ENCODE results near the gene SPOCK1.

The SPOCK1 gene

GRCh38 chr5:137069358-137069757 is 429.8 kb downstream of the SPOCK1 start:
- DNase-seq (ENCODE audit: low spot score), result no peak

GRCh38 chr5:137061382-137061781 is 437.7 kb downstream of the SPOCK1 start:
- DNase-seq (ENCODE audit: low spot score), result no peak

DNA sequence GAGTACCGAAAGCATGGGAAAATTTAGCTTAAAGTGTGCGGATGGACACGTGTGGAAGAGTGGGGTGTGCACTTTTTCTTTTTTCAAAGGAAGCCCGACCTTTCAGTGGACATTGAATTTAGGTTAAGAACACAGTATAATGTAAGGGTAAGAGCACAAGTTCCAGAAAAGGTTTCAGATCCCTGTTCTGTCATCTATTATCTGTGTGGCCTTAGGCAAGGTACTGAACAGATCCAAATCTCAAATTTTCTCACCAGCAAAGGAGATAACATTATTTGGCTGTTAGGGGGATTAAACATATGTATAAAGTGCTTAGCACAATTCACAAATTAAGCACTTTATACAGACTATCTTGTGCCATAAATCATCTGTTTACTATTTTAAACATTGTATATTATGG is 441.0 kb downstream of the SPOCK1 start:
- no peak for DNase-seq (ENCODE audit: low spot score)

DNA sequence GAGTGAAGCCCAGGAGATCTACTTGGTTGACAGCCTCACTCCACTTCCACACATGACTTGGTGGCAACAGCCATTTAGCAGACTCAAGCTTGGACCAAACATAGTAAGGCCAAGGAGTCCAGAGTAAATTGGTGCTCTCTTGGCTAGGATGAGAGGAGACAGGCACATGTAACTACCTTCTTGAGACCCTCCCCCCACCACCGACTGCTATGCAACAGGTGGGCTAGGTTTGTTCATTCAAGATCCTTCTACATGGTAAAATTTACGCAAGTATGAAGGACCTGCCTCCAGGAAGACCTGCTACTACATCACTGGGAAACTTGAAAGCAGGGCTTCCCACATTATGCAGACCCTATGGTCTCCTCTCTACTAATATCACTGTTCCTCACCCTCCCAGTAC is 442.4 kb downstream of the SPOCK1 start:
- no peak for DNase-seq (ENCODE audit: low spot score)

DNA sequence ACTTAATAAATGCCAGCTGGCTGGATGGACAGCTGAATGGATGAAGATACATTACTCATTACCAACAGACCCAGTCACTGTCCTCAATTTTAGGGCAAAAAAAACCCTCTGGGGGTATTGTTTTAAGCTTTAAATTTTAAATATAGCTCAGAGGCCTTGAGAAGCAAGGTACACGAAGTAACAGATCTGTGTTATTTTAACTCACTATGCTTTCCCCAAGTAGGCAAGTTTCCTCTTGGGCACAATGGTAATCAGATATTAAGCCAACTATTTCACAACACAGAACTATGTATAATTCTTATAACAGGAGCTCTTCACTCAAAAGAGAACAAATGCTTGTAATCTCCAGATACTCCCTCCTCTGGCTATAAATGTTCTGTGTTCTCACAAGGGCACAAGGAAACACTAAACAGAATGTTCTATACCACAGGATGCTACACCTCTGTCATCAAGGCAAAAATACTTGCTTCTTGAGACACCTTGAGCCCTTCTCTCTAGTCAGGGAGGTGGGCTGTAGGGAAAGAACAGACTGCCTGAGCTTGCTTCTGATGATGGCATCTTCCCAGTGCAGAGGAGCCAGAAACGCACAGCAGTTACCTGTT is 443.8 kb downstream of the SPOCK1 start:
- no peak for DNase-seq (ENCODE audit: low spot score)

GRCh38 chr5:137054792-137055191 is 444.3 kb downstream of the SPOCK1 start:
- DNase-seq (ENCODE audit: low spot score), result no peak

- no peak for DNase-seq (ENCODE audit: low spot score)
These were observed 444.8 kb downstream of the SPOCK1 start for GRCh38 chr5:137054335-137054734.

GRCh38 chr5:137051161-137051560 is 448.0 kb downstream of the SPOCK1 start:
- no peak for DNase-seq (ENCODE audit: low spot score)

DNA sequence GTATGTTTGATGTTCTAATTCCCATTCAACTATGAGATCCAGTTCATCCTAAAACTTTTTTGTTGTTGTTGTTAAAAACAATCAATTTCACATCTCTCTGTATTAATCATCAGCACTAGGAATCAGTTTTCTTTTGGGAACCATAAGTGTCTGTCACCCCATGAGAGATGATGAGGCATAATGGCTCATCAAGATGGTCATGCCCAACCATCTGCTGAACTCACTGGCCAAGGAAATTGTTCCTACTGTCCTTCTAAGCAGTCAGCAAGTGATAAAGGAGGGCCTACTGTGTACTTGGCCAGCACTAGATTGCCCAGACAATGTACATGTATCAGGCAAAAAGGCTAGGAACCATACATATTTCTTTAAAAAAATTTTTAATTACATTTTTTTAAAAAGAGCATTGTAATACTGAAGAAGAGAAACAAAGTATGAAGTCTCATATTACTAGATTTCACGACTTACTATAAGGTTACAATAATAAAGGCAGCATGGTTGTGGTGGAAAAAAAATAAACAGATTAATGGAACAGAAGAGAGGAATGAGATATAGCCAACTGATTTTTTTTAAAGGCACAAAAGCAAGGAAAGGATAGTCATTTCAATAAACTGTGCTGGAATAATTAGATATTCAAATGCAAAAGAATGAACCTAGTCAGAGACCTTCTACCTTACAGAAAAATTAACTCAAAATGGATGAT is 458.3 kb downstream of the SPOCK1 start:
- no peak for DNase-seq (ENCODE audit: low spot score)

DNA sequence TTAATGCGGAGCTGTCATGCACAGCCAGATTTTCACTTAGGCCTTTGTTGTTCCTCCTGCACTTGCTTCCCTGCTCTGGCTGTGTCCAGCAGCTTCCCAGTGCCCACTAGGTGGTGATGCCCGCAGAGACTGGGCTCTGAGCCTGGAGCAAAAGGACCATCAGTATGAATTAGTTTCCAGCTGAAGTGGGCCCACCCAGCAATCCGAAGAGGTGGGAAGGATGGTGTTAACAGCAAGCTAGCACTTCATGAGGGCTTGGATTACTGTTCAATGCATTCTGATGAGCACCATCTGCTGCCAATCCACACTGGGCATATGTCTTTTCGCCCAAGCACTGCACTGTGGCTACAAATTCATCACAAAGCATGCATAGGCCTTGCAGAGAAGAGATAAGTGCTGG is 459.1 kb downstream of the SPOCK1 start:
- DNase-seq (ENCODE audit: low spot score), result no peak

DNA sequence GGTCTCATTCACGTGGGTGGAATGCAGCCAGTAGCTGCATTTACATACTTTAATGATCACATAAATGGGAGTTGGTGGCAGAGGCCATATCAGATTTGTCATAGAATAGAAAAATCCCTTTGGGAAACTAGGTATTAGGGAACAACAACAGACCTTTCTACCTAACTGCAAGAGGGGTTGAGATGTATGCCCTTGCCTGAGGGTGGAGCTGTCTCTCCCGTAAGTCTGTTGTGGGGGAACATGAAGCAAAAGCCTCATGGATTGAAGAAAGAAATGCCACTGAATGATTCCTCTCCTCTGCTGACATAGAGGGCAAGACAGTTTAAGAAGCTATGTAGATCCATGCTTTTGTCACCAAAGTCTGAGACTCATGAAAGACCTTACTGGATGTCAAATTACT is 461.3 kb downstream of the SPOCK1 start:
- no peak for DNase-seq (ENCODE audit: low spot score)

GRCh38 chr5:137036640-137037039 is 462.5 kb downstream of the SPOCK1 start:
- DNase-seq (ENCODE audit: low spot score), result no peak

DNA sequence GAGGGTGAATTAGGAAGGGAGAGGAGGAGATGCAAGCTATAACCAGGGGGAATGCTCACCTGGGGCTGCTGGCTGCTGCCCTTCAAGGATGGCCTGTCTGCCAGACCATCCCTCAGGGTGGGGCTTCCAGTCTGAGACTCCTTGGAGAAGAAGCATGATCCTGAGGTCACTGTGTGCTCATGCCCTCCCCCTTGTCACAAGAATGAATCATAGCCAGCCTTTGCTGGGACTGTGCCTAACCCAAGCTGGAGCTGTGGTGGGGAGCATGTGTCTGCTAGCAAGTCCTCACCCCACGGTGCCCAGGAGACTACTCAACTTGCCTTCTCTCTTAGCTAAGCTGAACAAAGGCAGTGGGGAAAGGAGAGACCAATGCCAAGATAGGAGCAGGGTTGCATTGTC is 463.6 kb downstream of the SPOCK1 start:
- no peak for DNase-seq (ENCODE audit: low spot score)

- no peak for DNase-seq (ENCODE audit: low spot score)
These were observed 464.2 kb downstream of the SPOCK1 start for GRCh38 chr5:137034764-137035479.

DNA sequence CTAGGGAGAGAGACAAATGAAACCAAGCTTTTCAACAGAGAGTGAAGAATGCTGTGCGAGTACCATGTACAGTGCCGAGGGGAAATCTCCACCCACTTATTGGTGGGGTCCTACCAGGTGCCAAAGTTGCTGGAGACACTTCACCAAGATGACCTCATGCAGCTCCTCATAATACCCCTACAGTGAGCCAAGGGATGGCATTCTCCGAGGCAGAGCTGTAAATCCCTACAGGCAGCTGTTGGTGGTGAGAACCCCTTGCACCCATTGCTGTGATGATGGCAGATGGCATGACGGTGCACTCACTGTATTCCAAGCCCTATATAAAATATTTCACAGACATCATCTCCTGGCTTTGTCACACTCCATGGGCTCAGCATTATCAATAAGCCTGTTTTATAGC is 464.9 kb downstream of the SPOCK1 start:
- no peak for DNase-seq (ENCODE audit: low spot score)

DNA sequence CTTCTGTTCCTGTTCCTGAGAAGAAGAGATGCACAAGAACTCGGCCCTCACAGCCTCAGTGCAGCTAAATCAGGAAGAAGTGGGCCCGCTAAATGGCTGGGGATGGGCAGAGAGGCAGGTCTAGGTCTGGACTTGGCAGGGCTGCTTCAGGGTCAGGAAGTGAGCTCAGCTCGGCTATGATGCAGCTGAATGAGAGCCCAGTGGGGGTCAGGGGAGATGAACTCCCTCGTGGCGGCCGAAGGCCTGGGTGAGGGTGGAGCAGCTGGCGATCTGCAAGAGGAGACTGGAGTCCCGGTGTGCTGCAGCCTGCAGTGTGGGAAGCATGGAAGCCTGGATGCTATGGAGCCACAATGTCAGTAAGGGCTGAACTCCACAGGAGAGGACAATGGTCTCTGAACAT is 466.2 kb downstream of the SPOCK1 start:
- DNase-seq (ENCODE audit: low spot score), result no peak

DNA sequence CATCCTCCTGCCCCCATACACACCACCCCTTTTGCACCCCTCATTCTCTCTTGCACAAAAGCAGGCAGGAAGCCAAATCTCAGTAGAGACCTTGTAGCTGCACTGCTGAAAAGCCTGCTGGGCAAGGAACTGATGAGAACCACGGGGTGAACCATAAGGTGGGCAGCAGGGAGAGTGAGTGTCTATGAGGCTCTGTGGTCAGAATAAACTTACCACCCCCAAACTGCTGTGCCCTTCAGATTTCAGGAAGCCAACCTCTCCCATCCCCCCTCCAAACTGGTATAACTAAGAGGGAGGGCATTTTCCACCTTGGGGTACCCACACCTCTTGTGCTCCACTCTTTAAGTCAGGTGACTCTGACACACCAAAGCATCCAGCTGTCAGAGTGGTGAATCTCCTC is 471.4 kb downstream of the SPOCK1 start:
- DNase-seq (ENCODE audit: low spot score), result no peak

- DNase-seq (ENCODE audit: low spot score), result no peak
These were observed 472.8 kb downstream of the SPOCK1 start for GRCh38 chr5:137026296-137026695.

DNA sequence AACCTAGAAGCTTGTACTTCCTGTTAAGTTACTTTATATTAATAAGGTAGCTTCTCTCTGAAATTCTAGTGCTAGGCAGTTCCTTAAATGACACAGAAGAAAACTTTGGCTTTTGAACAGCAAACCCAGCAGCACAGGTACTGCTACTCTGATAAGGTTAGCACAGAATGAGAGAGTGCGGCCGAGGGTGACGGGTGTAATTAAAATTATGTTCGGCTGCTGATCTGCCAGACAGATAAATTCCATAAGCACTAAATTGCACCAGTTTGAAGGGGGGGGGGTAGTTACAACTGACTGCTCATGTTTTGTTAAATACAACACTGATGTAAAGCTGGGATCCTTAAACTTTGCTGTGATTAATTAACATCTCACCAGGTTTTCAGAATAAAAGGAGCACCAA is 475.1 kb downstream of the SPOCK1 start:
- DNase-seq (ENCODE audit: low spot score), result no peak

GRCh38 chr5:137023371-137023770 is 475.8 kb downstream of the SPOCK1 start:
- DNase-seq (ENCODE audit: low spot score), result no peak

- no peak for DNase-seq (ENCODE audit: low spot score)
These were observed 476.4 kb downstream of the SPOCK1 start for GRCh38 chr5:137022725-137023124.

- no peak for DNase-seq (ENCODE audit: low spot score)
These were observed 477.1 kb downstream of the SPOCK1 start for GRCh38 chr5:137022043-137022442.

DNA sequence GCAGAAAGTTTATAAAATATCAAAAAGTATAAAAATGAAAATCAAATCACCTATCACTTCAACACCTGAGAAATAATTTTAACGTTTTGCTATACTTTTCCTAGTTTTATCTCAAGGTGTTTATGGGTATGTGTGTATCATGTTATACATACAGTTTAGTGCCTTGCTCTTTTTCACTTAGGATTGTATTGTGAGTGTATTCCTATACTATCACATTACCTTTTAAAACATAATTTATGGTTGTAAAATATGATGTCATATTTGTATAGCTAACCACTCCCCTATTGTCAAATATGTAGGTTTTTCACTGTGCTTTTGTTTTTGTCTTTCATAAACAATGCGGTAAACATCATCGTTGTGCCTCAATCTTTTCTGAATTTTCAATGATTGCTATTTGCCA is 479.9 kb downstream of the SPOCK1 start:
- DNase-seq (ENCODE audit: low spot score), result no peak
